GM19324 (cell line): ENCODE data around the gene TECPR1.

Source experiments
- ATAC-seq: cut with Tn5 transposase; IDR thresholded peaks from one replicate; pipeline ENCODE4 v1.9.1; 2021; ENCODE audit warnings: mild to moderate bottlenecking, moderate library complexity; ENCODE audit not compliant: unreplicated experiment, low FRiP score

Gene TECPR1

DNA sequence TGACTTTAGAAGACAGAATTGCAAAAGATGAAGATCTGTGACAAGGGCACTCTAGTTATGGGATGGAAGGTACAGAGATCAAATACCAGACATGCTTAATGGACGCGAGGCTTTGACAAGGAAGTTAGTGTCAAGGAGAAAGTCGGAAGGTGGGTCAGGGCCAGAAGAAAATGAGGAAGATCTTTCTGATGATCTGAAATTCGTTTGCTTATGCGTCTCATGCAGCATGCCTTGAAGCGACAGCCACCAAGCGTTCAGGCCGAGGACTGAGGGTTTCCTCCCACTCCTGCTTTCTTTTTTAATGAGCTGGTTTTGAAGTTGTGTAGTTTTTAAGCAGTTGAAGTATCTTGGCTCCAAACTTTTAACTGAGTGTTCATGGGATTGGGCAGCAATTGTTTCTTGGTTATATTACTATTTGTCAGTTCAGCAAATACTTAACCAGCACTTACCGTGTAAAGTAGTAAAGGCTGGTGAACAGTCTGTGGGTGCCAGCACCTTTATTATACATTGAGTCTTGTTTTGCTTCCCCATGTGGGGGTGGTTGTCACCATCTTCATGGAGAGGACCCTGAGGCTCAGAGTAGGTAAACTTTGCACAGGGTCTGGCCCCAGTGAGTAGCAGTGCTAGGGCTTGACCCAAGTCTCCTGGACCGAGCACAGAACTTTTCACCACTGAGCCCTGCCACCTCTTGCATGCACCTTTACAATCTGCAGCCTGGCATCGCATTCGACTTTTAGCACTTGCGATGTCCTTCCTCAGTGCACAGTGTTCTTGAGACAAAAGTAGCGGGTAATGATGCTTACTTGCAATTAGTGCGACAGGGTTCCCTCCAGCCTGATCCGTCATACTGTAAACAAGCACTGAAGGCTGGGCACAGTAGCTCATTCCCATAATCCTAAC, 55.1 kb downstream of the TECPR1 start:
- ATAC-seq = no peak

- ATAC-seq = no peak
Observed at GRCh38 chr7:98194672-98195457, 57.2 kb downstream of the TECPR1 start.

DNA sequence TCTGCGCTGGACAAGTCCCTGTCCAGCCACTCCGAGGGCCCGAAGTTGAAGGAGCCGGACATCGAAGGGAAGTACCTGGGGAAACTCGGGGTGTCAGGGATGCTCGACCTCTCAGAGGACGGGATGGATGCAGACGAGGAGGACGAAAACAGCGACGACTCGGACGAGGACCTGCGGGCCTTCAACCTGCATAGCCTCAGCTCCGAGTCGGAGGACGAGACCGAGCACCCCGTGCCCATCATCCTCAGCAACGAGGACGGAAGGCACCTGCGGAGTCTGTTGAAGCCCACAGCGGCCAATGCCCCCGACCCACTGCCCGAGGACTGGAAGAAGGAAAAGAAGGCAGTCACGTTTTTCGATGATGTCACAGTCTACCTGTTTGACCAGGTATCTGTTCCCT, 57.8 kb downstream of the TECPR1 start:
- no peak for ATAC-seq

- ATAC-seq = no peak
Observed at GRCh38 chr7:98193474-98194180, 58.4 kb downstream of the TECPR1 start.

DNA sequence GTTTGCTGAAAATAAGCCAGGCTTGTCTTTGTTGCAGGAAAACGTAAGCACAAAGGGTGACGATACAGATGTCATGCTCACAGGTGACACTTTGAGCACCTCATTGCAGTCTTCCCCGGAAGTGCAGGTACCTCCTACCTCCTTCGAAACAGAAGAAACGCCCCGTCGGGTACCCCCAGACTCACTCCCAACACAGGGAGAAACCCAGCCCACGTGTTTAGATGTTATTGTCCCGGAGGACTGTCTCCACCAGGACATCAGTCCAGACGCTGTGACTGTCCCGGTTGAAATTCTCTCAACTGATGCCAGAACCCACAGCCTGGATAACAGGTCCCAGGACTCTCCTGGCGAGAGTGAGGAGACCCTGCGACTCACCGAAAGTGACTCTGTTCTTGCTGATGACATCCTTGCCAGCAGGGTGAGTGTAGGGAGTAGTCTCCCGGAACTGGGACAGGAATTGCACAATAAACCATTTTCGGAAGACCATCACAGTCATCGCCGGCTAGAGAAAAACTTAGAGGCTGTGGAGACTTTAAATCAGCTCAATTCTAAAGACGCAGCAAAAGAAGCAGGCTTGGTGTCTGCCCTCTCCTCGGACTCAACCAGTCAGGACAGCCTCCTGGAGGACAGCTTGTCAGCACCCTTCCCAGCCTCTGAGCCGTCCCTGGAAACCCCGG, 59.1 kb downstream of the TECPR1 start:
- no peak for ATAC-seq

DNA sequence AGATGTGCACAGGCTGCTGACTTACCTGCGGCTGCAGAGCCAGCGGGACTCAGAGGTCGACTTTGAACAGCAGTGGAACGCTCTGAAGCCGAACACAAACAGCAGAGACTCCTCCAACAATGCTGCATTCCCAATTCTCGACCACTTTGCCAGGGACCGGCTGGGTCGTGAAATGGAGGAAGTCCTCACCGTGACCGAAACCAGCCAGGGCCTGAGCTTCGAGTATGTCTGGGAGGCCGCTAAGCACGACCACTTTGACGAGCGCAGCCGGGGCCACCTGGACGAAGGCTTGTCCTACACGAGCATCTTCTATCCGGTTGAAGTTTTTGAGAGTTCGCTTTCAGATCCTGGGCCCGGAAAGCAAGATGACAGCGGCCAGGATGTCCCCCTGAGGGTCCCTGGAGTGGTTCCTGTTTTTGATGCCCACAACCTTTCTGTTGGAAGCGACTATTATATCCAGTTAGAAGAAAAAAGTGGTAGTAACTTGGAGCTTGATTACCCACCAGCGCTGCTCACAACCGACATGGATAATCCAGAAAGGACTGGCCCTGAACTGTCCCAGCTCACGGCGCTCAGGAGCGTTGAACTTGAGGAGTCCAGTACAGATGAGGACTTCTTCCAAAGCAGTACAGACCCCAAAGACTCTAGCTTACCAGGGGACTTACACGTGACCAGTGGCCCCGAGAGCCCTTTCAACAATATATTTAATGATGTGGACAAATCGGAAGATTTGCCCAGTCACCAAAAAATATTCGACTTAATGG, 60.2 kb downstream of the TECPR1 start:
- no peak for ATAC-seq

GRCh38 chr7:98189559-98189958, 62.5 kb downstream of the TECPR1 start:
- ATAC-seq = no peak

- no peak for ATAC-seq
Observed at GRCh38 chr7:98187138-98187502, 64.9 kb downstream of the TECPR1 start.

DNA sequence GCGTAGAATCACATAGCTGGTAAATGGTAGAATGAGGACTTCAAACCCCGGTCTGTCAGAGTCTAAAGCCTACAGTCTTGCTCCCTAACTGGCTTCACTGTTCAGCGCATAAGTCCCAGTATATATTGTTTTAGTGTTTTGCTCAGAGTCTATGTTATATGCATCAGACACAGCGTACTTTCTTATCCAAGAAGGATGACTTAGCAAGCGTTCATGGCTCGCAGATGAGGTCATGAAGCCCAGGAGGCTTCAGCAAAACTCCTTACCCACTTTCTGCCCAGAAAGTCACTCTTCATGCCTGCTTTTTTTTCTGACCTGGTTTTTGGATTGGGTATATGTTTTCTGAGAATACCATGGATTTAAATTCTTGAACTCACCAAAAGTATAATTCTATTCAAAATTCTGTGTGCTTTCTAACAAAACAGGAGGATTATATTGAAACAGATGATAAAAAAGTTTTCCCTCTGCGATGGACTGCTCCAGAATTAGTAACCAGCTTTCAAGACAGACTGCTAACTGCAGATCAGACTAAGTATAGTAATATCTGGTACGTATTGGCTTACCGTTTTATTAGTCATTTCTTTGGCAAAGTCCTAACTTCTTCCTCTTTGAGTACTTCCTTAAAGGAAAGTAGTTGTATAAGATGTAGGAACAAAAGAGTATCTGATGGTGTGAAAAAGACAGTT, 65.4 kb downstream of the TECPR1 start:
- ATAC-seq = no peak

DNA sequence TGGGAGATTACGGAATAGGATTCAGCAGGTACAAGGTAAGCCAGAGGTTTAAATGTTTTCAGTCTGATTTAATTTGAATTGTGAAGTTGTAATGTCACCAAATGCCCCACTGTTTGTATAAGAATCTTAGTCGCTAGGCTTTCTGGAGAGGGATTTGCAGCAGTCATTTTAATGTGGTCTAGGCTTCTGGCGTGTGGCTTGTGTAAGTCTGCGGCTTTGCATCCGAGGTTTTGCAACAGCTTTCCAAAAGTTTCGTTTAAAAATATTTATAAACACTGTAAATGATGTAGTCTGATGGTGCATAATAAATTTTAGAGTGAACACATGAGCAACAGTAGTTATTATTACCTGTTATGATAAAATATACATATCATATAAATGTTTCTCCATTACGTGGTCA, 66.9 kb downstream of the TECPR1 start:
- ATAC-seq = no peak

DNA sequence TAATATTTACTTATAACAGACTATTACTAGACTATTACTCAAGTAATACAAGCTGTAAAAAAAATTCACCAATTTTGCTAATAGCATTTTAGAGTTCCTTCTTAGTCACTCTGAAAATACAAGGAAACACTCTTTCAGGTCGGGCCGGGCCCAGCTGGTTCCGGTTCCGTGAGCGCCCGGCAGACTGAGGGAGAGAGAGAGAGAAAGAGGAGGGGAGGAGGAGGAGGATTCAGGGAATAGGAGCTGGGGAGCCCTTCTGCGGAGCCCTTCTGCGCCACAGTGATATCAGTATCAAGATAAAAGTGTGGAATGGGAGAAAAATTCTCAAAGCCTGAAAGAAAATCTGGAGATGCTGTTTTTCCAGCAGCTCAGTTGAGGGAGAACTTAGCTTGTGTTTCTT, 71.3 kb downstream of the TECPR1 start:
- ATAC-seq = no peak

DNA sequence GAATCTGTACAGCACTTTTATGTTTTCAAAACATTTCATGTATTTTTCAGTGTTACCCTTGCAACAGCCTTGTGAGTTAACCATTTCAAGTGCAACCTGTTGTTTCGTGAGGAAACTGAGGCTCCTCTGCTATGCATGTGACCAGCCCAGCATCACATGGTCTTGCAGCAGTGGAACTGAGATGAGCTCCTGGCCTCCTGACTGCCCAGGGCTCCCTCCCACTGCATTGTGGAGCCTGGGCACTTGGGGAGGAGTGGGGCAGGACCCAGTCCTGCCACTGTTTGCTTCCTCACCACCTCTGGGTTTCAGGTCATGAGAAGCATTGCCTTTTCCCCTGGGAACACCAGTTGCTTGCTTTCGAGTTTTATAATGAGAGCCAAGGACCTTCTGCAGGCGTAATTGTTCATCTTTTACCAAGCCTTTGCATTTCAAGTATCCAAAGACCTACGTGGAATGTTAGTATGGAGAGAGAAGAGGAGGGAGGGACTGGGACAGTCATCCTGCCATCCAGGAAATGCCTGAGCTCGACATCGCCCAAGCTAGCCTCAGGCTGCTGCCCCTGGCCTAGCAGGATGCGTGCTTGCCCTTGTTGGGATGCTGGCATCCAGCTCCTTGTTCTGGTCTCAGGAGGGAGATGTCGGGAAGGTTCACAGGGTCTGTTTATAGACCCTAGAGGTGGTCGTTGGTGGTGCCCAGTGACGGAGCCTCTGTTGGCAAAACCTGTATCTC, 73.1 kb downstream of the TECPR1 start:
- no peak for ATAC-seq

DNA sequence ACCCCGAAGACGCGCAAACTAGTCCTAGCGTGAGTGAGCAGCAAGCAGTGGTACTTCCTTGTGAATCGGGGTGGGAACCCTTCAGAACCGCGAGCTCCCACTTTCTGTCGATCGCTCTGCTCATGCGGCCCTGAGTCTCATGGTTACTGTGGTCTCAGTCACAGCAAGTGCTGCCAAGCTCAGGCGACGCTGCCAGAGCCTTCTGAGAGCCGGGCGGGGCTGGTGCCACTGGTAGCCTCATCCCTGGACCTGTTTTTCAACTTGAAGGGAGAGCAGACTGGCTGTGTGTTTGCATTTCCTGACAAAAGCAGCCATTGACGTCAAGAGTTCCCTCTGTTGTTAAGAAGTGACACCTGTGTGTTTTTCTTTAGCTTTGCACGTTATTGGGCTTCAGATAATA, 73.7 kb downstream of the TECPR1 start:
- ATAC-seq = no peak

DNA sequence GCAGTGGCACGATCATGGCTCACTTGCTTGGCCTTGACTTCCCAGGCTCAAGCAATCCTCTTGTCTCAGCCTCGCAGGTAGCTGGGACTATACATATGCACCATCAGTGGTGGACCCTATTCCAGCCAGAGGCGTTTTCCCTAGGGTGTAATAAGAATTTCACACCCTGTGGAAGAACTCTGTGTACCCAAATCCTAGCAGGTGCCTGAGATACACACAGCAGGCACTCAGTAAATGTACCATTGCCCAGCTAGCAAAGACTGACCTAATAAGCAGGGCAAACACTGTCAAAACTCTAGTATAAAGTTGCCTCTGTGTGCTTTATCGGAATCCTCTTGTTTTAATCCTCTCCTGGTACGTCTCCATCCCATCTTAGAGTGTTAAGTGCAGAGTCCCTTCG, 74.5 kb downstream of the TECPR1 start:
- no peak for ATAC-seq

- no peak for ATAC-seq
Observed at GRCh38 chr7:98175260-98175940, 76.6 kb downstream of the TECPR1 start.

DNA sequence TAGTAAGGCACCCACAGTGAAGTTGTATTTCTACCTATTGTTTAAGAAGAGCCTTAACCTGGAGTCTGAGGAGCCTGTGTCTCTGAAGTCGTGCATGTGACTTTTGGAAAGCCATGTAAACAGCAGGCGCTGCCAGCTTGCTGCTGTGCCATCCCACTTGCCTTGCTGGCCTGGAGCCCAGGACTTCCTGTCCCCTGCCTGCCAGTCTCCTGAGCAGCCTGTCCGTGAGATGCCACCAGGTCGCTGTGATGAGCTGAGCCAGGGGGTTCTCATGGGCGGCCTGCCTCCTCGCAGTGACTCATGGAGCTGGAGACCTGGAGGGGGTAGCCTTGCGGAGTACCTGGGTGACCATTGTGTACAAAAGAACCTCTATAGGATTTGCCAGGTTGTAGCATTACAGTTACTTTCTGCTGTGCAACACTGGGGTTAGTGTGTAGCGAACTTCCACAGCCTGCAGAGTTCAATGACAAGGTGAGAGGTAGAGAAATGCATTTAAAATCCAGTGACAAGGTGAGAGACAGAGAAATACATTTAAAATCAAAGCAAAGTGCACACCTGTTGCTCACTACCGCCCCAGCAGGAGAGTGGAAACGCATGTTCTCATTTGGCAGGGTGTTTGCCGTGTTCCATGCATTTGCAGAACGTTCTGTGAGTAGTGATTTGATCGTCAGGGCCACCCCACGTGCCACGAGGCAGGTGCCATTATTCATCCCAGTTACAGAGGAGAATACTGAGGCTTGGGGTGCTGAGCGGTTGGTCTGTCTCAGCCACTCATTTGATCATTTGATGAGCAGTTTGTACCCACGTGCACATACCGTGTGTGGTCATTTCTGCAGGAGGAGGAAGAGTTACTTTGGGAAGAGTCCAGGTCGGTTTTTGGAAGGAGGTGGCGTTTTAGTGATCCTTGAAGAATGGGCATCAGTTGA, 77.4 kb downstream of the TECPR1 start:
- no peak for ATAC-seq

- no peak for ATAC-seq
Observed at GRCh38 chr7:98171449-98171848, 80.6 kb downstream of the TECPR1 start.
